Erythroblast (primary cell): ENCODE measurements around the gene MPRIP.

Experiments
- GATA1 ChIP-seq: IDR thresholded peaks from 2 replicates; pipeline ENCODE4 v1.6.1; 2011; ENCODE audit warnings: low read depth, mild to moderate bottlenecking, control low read depth, low read length, moderate library complexity
- POLR2A ChIP-seq: IDR thresholded peaks from 2 replicates; pipeline ENCODE4 v1.6.1; 2011; ENCODE audit warnings: mild to moderate bottlenecking, low read length

DNA sequence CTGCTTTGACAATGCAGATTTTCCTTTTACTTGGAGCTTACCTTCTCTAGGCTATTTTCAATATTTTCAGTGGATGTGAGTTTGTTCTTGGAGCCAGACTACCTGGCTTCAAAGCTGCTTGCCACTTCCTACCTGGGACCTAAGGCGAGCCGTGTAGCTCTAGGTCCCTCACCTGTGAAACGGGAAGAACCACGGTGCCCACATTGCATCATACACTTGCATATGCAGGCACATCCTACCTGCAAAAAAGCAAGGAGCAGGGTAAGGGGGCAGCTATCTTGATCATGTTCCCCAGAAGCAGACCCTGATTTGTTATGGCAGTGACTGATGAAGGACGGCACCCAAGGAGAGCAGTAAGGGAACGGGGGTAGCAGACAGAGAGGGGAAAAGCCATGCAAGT is 27.0 kb upstream of the MPRIP start:
- TF ChIP-seq POLR2A = no peak
- no peak for TF ChIP-seq GATA1
